ENCODE measurements around the gene BPIFB2.

DNA sequence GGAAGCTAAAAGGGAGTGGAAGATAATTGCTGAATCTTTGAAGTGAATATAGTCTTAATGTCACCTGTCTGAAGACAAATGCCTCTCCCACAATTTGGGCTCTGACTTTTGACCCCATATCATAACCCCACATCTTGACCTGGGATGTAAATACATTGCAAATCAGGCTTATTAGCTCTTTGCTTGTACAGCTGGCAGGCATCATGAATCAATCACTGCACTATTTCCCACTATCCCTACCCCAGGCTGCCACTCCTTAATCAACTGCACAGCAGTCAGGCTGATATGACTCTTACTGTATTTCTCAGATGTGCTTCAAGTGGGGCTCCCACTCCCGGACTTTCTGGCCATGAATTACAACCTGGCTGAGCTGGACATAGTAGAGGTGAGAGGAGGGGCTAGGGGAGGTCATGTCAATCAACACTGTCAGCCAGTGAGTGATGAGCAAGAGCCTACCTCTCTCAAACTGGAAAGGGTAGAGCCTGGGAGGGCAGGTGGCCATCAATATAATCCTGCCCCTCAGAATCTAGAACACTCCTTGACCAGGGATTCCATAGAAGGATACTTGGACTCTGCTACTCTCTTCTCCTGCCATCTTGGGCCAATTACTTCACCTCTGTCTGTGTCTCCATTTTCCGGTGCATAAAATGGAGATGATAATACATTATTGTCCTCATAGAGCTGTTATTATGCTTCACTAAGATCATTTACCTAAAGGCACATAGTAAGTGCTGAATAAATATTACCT is 35.7 kb downstream of the BPIFB2 start:
- TF ChIP-seq, protein P1, sequence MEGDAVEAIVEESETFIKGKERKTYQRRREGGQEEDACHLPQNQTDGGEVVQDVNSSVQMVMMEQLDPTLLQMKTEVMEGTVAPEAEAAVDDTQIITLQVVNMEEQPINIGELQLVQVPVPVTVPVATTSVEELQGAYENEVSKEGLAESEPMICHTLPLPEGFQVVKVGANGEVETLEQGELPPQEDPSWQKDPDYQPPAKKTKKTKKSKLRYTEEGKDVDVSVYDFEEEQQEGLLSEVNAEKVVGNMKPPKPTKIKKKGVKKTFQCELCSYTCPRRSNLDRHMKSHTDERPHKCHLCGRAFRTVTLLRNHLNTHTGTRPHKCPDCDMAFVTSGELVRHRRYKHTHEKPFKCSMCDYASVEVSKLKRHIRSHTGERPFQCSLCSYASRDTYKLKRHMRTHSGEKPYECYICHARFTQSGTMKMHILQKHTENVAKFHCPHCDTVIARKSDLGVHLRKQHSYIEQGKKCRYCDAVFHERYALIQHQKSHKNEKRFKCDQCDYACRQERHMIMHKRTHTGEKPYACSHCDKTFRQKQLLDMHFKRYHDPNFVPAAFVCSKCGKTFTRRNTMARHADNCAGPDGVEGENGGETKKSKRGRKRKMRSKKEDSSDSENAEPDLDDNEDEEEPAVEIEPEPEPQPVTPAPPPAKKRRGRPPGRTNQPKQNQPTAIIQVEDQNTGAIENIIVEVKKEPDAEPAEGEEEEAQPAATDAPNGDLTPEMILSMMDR (IDR thresholded peaks at IDR 0.05; ENCODE audit: low read depth, low read length, missing input control), result no peak
- TF ChIP-seq, protein P2, sequence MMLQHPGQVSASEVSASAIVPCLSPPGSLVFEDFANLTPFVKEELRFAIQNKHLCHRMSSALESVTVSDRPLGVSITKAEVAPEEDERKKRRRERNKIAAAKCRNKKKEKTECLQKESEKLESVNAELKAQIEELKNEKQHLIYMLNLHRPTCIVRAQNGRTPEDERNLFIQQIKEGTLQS (IDR thresholded peaks at IDR 0.05), result no peak
- TF ChIP-seq, protein P3, sequence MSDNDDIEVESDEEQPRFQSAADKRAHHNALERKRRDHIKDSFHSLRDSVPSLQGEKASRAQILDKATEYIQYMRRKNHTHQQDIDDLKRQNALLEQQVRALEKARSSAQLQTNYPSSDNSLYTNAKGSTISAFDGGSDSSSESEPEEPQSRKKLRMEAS (IDR thresholded peaks at IDR 0.05), result no peak
- TF ChIP-seq GABPA (IDR thresholded peaks at IDR 0.05 in 1 of 2, conservative IDR thresholded peaks at IDR 0.05 in 1 of 2) (no peak), RAD21 (IDR thresholded peaks at IDR 0.05) (no peak), YY1 (IDR thresholded peaks at IDR 0.05) (no peak), EGR1 (IDR thresholded peaks at IDR 0.05; ENCODE audit: low read depth in 2 of 2) (no peak), SP1 (IDR thresholded peaks at IDR 0.05) (no peak)

Measured in liver (tissue), 3 donors.